Loucy (cell line): ENCODE results near the gene UBE2G1.

ENCODE experiments used
- EZH2phosphoT487 ChIP-seq: fragments of 200-600 bp; IDR thresholded peaks from 2 replicates; pipeline ENCODE4 v1.6.1; 2018; ENCODE audit warnings: antibody characterized with exemption, mild to moderate bottlenecking, moderate library complexity, borderline replicate concordance
- TF ChIP-seq, protein P1 (sequence below): fragments of 200-600 bp; sonication (generic); conservative IDR thresholded peaks from 2 replicates; pipeline ENCODE4 v1.5.1; 2014; ENCODE audit warnings: mild to moderate bottlenecking, antibody characterized with exemption, low read length

DNA sequence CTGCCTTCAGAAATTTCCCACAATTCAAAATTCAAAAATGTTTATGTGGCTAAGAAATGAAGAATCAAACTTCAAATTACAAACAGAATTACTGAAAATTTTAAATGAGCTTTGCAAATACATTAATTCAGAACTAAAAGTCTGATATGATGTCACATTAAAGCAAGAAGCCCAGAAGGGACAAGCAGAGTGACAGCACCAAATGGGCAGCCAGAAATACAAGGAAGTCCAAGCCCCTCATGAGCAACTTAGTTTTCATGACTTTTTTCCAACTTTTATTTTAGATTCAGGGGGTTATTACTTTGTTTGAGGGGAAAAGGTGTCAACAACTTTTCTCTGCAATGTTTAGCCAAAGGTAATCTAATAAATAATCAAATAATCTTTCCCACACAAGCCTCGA is 21.5 kb downstream of the UBE2G1 start:
- TF ChIP-seq, protein P1, sequence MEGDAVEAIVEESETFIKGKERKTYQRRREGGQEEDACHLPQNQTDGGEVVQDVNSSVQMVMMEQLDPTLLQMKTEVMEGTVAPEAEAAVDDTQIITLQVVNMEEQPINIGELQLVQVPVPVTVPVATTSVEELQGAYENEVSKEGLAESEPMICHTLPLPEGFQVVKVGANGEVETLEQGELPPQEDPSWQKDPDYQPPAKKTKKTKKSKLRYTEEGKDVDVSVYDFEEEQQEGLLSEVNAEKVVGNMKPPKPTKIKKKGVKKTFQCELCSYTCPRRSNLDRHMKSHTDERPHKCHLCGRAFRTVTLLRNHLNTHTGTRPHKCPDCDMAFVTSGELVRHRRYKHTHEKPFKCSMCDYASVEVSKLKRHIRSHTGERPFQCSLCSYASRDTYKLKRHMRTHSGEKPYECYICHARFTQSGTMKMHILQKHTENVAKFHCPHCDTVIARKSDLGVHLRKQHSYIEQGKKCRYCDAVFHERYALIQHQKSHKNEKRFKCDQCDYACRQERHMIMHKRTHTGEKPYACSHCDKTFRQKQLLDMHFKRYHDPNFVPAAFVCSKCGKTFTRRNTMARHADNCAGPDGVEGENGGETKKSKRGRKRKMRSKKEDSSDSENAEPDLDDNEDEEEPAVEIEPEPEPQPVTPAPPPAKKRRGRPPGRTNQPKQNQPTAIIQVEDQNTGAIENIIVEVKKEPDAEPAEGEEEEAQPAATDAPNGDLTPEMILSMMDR = no peak
- TF ChIP-seq EZH2phosphoT487 = no peak
